CD4-positive, alpha-beta T cell treated with Interleukin-17A for 1 hour (primary cell): Measurements from ENCODE around the gene ART5.
"Not testable (repeated sequence)": the region's sequence is repeated elsewhere in the genome, so short reads cannot be mapped to it uniquely, and the experiment has no call there.

ENCODE experiments used
- DNase-seq: peaks from one replicate; pipeline ENCODE4 v3.0.0-alpha.2; 2020

The ART5 gene

GRCh38 chr11:3641701-3642070, at the start of gene ART5:
Gene ART5 (minus strand): TSS chr11:3641992. CDS start chr11:3641862, 130 bp downstream.
- DNase-seq = no peak

GRCh38 chr11:3686751-3687150, 45.0 kb upstream of the ART5 start:
- DNase-seq = no peak

- no peak for DNase-seq
Measured at GRCh38 chr11:3685923-3686322, 44.1 kb upstream of the ART5 start.

GRCh38 chr11:3684819-3685172, 43.0 kb upstream of the ART5 start:
- DNase-seq = no peak

- no peak for DNase-seq
Measured at GRCh38 chr11:3684129-3684818, 42.5 kb upstream of the ART5 start.

- no peak for DNase-seq
Measured at GRCh38 chr11:3683039-3683438, 41.2 kb upstream of the ART5 start.

GRCh38 chr11:3679077-3679476, 37.3 kb upstream of the ART5 start:
- DNase-seq = no peak

GRCh38 chr11:3675971-3676370, 34.2 kb upstream of the ART5 start:
- DNase-seq = no peak

- DNase-seq = no peak
Measured at GRCh38 chr11:3674189-3674588, 32.4 kb upstream of the ART5 start.

- DNase-seq = no peak
Measured at GRCh38 chr11:3671334-3672254, 29.8 kb upstream of the ART5 start, which contains the start of gene CHRNA10. Gene CHRNA10 (minus strand): TSS chr11:3671384. CDS start chr11:3671312, 72 bp downstream.

GRCh38 chr11:3669742-3670183, 28.0 kb upstream of the ART5 start:
- DNase-seq = no peak

- DNase-seq = no peak
Measured at GRCh38 chr11:3669128-3669527, 27.3 kb upstream of the ART5 start.

- no peak for DNase-seq
Measured at GRCh38 chr11:3667149-3668035, 25.6 kb upstream of the ART5 start.

- DNase-seq = no peak
Measured at GRCh38 chr11:3666023-3666530, 24.3 kb upstream of the ART5 start.

- no peak for DNase-seq
Measured at GRCh38 chr11:3665336-3666022, 23.7 kb upstream of the ART5 start.

GRCh38 chr11:3664032-3664630, 22.3 kb upstream of the ART5 start:
- DNase-seq = no peak

- no peak for DNase-seq
Measured at GRCh38 chr11:3662856-3663255, 21.1 kb upstream of the ART5 start.

- DNase-seq = no peak
Measured at GRCh38 chr11:3660960-3661359, 19.2 kb upstream of the ART5 start.

GRCh38 chr11:3659595-3660515, 18.1 kb upstream of the ART5 start:
- DNase-seq = no peak

GRCh38 chr11:3658252-3658651, 16.5 kb upstream of the ART5 start:
- DNase-seq = no peak

- DNase-seq = not testable (repeated sequence)
Measured at GRCh38 chr11:3657331-3657730, 15.5 kb upstream of the ART5 start.
